GM21360 (cell line): ENCODE results near the gene REL.

ENCODE experiments used
- ATAC-seq: cut with Tn5 transposase; IDR thresholded peaks from one replicate; pipeline ENCODE4 v1.9.1; 2021; ENCODE audit warnings: mild to moderate bottlenecking, moderate library complexity; ENCODE audit not compliant: unreplicated experiment

REL gene

GRCh38 chr2:60962528-60962927, 81.2 kb downstream of the REL start:
- ATAC-seq: no peak

- ATAC-seq: no peak
Observed at GRCh38 chr2:60963190-60963589, 81.8 kb downstream of the REL start.

DNA sequence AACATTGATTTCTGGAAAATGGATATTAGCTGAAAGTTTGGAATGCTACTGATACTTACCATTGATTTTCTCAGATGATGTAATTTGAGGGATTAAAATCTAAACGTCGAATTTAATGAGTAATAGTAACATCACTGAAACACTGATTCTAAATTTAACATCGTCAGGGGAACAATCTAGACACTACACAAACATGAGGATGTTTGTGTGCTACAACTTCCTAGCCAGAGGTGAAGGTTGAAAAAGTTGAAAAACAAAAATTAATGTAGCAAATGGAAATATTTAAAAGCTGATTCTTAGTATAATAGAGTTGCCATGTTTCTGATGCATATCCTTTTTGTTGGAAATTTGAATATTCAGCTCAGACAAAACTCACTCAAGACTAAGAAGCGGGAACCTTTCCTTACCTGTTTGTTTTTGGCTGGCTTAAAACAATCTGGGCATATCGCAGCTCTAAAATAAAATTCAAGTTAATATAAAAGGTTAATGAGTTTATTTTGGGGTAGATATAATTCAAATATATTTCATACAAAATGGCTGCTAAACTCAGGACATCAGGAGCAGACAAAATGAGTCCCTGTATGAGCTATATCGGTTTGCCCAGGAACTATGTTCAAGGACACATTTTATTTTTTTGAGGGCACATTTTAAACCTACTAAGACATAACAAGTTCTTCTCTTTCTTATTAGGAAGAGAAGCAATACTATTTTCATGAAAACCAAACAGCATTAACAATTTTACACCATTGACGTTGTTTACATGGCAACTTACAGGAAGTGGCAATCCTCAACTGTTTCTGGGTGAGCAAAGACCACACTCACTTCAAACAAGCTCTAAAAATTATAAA, 83.5 kb downstream of the REL start:
- no peak for ATAC-seq

DNA sequence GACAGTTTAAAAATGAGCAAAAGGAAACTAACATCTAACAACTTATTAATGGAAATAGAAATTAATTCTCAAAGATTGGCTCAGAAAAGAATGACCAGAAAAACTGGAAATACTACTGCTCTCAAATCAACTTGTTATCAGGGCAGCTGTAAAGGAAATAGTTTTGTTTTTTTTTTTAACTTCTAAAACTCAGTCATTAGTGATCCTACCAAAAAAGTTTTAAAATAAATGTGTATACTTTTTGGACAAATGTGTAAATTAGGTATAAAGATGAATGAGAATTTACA, 84.1 kb downstream of the REL start:
- no peak for ATAC-seq

- ATAC-seq: peak; percentile 48
Observed at GRCh38 chr2:60966507-60967405, 85.4 kb downstream of the REL start.

DNA sequence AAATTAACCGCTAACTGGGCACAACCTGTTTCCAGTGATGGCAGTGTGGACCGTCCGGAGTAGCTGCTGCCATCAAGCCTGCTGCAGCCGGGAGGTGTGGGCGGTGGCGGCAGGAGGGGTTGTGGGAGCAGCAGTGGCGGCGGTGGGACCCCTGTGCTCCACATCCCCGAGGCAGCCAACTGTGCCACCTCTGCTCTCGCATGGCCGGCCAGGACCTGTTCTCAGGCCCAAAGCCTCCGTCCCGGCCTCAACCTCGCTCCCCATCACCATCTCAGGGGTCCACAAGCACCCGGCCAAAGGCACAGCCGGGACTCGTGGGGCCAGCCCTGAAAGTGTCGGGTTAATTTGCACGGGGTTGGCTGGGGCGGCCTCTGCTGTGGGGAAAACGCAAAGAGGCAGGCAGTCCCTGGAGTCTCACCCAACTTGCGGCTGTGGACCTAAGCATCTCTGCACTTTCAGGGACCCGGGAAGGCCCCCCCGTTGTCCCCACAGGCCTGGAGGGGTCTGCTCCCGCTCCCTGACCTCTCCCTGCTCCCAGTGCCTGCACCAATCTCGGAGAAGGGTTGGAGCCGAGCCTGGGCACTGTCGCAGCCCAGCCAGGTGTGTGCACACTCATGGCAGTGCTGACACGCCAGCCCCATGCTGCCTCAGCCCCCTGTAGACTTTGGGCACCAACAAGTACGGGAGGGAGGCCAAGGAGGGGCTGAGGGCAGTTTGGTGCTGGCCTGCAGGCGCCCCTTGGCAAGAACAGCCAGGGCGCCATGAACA, 91.7 kb downstream of the REL start:
- no peak for ATAC-seq

GRCh38 chr2:60973705-60974104, 92.3 kb downstream of the REL start:
- no peak for ATAC-seq

- no peak for ATAC-seq
Observed at GRCh38 chr2:60974652-60975051, 93.3 kb downstream of the REL start.
